ENCODE data around the gene KRTAP12-1. TPM values are rescaled to one million over a fixed set of nuclear protein-coding genes. Genes with fewer than 3 reads are reported as not detected.

KRTAP12-1 gene
- total RNA-seq, 1 experiment from 2014 or later: not detected

DNA sequence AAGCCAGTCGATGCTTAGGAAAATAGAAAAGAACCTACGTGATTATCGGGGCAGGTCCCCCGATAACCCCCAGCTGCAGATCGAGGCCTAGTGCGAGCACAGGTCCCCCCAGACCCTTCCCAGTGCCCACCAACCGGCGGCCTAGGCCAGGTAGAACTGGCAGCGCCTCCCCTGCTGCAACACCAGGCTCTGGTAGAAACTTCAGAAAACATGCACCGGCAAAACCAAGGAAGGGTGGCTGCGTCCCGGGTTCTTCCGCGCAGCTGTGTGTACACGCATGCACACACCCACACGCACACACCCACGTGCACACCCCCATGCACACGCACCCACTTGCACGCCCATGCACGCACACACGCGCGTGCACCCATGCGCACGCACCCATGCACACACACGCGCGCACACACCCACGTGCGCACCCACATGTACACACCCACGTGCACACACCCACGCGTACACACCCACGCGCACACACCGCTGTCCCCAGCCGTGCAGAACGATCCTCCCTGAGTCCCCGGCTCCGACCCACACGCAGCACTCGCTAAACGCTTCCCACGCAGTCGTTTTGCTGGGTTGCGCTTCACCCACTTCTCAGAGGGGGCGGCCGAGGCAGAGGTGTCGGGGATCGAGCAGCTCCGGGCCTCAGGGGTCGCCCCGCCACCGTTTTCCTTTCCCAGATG lies 24.2 kb upstream of the KRTAP12-1 start:
- Histone ChIP-seq H3K4me3 (no peak overlapping the region), H3K4me1 (replicated peaks; ENCODE audit: insufficient read depth) (no peaks in the 10 kb centered on the region), H3K36me3 (ENCODE audit: low read depth) (no peaks in the 10 kb centered on the region), H2AFZ (no peak overlapping the region), H3K4me2 (no peak overlapping the region), H3F3A (ENCODE audit: insufficient read depth, low read depth) (no peaks in the 10 kb centered on the region), H3K9me3 (ENCODE audit: insufficient read depth, low read depth) (no peaks in the 10 kb centered on the region), H3K27ac (no peak overlapping the region), H4K20me1 (ENCODE audit: insufficient read depth) (no peaks in the 10 kb centered on the region), H3K79me2 (ENCODE audit: low read depth) (no peaks in the 10 kb centered on the region), H3K9me2 (ENCODE audit: insufficient read depth) (no peaks in the 10 kb centered on the region), H3K27me3 (ENCODE audit: insufficient read depth, low read depth) (peaks cover 64% of the 10 kb centered on the region)
- DNase-seq: no peak
- TF ChIP-seq, protein P1, sequence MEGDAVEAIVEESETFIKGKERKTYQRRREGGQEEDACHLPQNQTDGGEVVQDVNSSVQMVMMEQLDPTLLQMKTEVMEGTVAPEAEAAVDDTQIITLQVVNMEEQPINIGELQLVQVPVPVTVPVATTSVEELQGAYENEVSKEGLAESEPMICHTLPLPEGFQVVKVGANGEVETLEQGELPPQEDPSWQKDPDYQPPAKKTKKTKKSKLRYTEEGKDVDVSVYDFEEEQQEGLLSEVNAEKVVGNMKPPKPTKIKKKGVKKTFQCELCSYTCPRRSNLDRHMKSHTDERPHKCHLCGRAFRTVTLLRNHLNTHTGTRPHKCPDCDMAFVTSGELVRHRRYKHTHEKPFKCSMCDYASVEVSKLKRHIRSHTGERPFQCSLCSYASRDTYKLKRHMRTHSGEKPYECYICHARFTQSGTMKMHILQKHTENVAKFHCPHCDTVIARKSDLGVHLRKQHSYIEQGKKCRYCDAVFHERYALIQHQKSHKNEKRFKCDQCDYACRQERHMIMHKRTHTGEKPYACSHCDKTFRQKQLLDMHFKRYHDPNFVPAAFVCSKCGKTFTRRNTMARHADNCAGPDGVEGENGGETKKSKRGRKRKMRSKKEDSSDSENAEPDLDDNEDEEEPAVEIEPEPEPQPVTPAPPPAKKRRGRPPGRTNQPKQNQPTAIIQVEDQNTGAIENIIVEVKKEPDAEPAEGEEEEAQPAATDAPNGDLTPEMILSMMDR (conservative IDR thresholded peaks at IDR 0.05): no peak
- no peak for TF ChIP-seq EZH2 (IDR thresholded peaks at IDR 0.05; ENCODE audit: low read depth)
- no TSS peak for BruUV-seq (replicated peaks)
- intact Hi-C loops (cut with micrococcal nuclease; ENCODE audit: unreplicated experiment): no loop called here
- POLR2A ChIA-PET (ENCODE audit: unreplicated experiment): no interaction called here
- CTCF ChIA-PET: no interaction called here

DNA sequence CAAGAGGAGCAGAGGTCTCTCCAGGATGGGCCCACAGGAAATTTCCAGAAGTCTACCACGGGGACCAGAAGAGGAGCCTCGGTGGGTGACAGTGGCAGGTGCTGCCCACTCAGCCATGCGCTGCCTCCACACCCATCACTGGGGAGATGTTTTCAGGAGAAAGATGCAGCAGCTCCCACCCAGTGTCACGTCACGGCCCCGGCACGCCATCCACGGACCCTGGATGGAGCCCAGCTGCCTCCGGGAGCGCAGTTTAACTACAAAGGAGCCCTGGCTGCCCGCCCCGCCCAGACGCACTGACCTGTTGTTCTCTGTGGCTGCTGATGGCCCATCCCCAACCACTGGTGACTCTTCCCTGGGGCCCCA lies 22.7 kb upstream of the KRTAP12-1 start:
- H2AFZ ChIP-seq: no peak overlapping the region
- no TSS peak for BruUV-seq (replicated peaks)
- H3K79me2 ChIP-seq (ENCODE audit: low read depth): no peaks in the 10 kb centered on the region
- no peak overlapping the region for H3K27ac ChIP-seq
- H3F3A ChIP-seq (ENCODE audit: insufficient read depth, low read depth): no peaks in the 10 kb centered on the region
- peaks cover 64% of the 10 kb centered on the region for H3K27me3 ChIP-seq (ENCODE audit: insufficient read depth, low read depth)
- POLR2A ChIA-PET (ENCODE audit: unreplicated experiment): no interaction called here
- no peak overlapping the region for H3K4me3 ChIP-seq
- H3K4me2 ChIP-seq: no peak overlapping the region
- DNase-seq: no peak
- CTCF ChIA-PET: no interaction called here
- TF ChIP-seq, protein P1 (conservative IDR thresholded peaks at IDR 0.05): no peak
- no peak for TF ChIP-seq EZH2 (IDR thresholded peaks at IDR 0.05; ENCODE audit: low read depth)
- H3K36me3 ChIP-seq (ENCODE audit: low read depth): no peaks in the 10 kb centered on the region
- H3K9me2 ChIP-seq (ENCODE audit: insufficient read depth): no peaks in the 10 kb centered on the region
- H3K9me3 ChIP-seq (ENCODE audit: insufficient read depth, low read depth): no peaks in the 10 kb centered on the region
- H4K20me1 ChIP-seq (ENCODE audit: insufficient read depth): no peaks in the 10 kb centered on the region
- intact Hi-C loops (cut with micrococcal nuclease; ENCODE audit: unreplicated experiment): no loop called here
- H3K4me1 ChIP-seq (replicated peaks; ENCODE audit: insufficient read depth): no peaks in the 10 kb centered on the region

DNA sequence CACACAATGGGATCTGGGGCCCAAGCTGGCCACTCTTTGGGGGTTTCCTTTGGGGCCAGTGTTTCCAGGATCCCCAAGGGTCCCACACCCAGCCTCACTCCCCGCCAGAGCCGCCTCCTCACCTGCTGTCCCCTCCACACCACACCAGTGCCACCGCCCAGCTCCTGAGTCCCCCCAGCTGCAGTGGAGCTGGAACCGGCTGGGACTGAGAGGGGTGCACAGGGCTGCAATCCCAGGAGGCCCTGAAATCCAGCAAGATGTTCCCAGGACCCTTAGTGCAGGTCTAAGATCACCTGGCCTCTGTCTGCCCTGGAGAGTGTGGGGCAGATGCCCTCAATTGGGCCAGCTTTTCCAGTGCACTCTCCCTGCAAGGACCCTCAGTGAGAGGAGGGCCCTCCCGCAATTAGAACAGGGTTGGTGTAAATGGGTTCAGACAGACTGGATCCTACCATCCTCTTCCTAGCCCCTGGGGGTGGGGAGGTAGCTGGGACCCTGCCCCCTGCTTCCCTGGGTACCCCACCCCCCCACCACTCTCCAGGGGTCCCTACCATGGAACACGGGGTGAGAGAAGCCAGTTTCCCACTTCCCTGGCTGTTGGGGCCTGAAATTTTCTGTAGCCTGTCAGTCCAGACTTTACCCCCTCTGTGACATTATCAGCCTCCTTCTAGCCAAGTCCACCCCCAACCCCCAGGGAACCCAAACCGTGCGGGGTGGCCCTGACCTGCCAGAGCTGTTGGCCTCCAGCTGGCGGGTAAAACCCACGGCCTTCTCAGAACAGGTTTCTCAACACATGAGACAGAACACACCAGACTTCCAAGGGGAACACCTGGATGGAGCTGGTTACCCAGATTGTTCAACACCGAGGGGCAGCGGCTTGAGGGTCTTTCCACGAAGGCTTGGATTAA lies 22.0 kb upstream of the KRTAP12-1 start:
- no peaks in the 10 kb centered on the region for H3K9me3 ChIP-seq (ENCODE audit: insufficient read depth, low read depth)
- BruUV-seq (replicated peaks): no TSS peak
- no peak for TF ChIP-seq EZH2 (IDR thresholded peaks at IDR 0.05; ENCODE audit: low read depth)
- TF ChIP-seq, protein P1 (conservative IDR thresholded peaks at IDR 0.05): no peak
- CTCF ChIA-PET: no interaction called here
- H3K4me3 ChIP-seq: no peak overlapping the region
- H3K36me3 ChIP-seq (ENCODE audit: low read depth): no peaks in the 10 kb centered on the region
- no peaks in the 10 kb centered on the region for H3K9me2 ChIP-seq (ENCODE audit: insufficient read depth)
- no peaks in the 10 kb centered on the region for H3K4me1 ChIP-seq (replicated peaks; ENCODE audit: insufficient read depth)
- H2AFZ ChIP-seq: no peak overlapping the region
- H3K4me2 ChIP-seq: no peak overlapping the region
- DNase-seq: no peak
- H3K27ac ChIP-seq: no peak overlapping the region
- intact Hi-C loops (cut with micrococcal nuclease; ENCODE audit: unreplicated experiment): no loop called here
- peaks cover 64% of the 10 kb centered on the region for H3K27me3 ChIP-seq (ENCODE audit: insufficient read depth, low read depth)
- POLR2A ChIA-PET (ENCODE audit: unreplicated experiment): no interaction called here
- H3K79me2 ChIP-seq (ENCODE audit: low read depth): no peaks in the 10 kb centered on the region
- no peaks in the 10 kb centered on the region for H3F3A ChIP-seq (ENCODE audit: insufficient read depth, low read depth)
- H4K20me1 ChIP-seq (ENCODE audit: insufficient read depth): no peaks in the 10 kb centered on the region
